Astrocyte (in vitro differentiated cells and primary cell): ENCODE measurements around the gene UTP3.
"Not testable (repeated sequence)": the region's sequence is repeated elsewhere in the genome, so short reads cannot be mapped to it uniquely, and the experiment has no call there.

ENCODE experiments used
- CTCF ChIP-seq: IDR thresholded peaks from 2 replicates; pipeline ENCODE4 v1.5.1; 2011; ENCODE audit warnings: low read depth, mild to moderate bottlenecking, inconsistent platforms, low read length, moderate library complexity; ENCODE audit not compliant: insufficient read depth
- EZH2 ChIP-seq: IDR thresholded peaks from 2 replicates; pipeline ENCODE4 v1.6.1; 2012; ENCODE audit warnings: mild to moderate bottlenecking, low read length, inconsistent platforms; ENCODE audit not compliant: insufficient read depth

- not testable (repeated sequence) for TF ChIP-seq CTCF, EZH2
These were observed 26.9 kb upstream of the UTP3 start for GRCh38 chr4:70661309-70661922.
